Measurements from ENCODE around the gene CDKAL1.

Gene CDKAL1

GRCh38 chr6:20554326-20554725 is 20.1 kb downstream of the CDKAL1 start:
- DNase-seq (ENCODE audit: low read depth in 2 of 2, low spot score in 1 of 2), result no peak

GRCh38 chr6:20554817-20555216 is 20.6 kb downstream of the CDKAL1 start:
- no peak for DNase-seq (ENCODE audit: low read depth in 2 of 2, low spot score in 1 of 2)

GRCh38 chr6:20559924-20560551 is 25.8 kb downstream of the CDKAL1 start:
- no peak for DNase-seq (ENCODE audit: low read depth in 2 of 2, low spot score in 1 of 2)

GRCh38 chr6:20563377-20563776 is 29.1 kb downstream of the CDKAL1 start:
- no peak for DNase-seq (ENCODE audit: low read depth in 2 of 2, low spot score in 1 of 2)

GRCh38 chr6:20564269-20564668 is 30.0 kb downstream of the CDKAL1 start:
- no peak for DNase-seq (ENCODE audit: low read depth in 2 of 2, low spot score in 1 of 2)

- no peak for DNase-seq (ENCODE audit: low read depth in 2 of 2, low spot score in 1 of 2)
These were observed 30.5 kb downstream of the CDKAL1 start for GRCh38 chr6:20564777-20565176.

- DNase-seq (ENCODE audit: low read depth in 2 of 2, low spot score in 1 of 2), result no peak
These were observed 31.1 kb downstream of the CDKAL1 start for GRCh38 chr6:20565342-20565741.

- DNase-seq (ENCODE audit: low read depth in 2 of 2, low spot score in 1 of 2), result no peak
These were observed 31.9 kb downstream of the CDKAL1 start for GRCh38 chr6:20566109-20566508.

GRCh38 chr6:20569000-20569610 is 34.8 kb downstream of the CDKAL1 start:
- DNase-seq (ENCODE audit: low read depth in 2 of 2, low spot score in 1 of 2), result no peak

- no peak for DNase-seq (ENCODE audit: low read depth in 2 of 2, low spot score in 1 of 2)
These were observed 37.0 kb downstream of the CDKAL1 start for GRCh38 chr6:20571261-20571660.

- DNase-seq (ENCODE audit: low read depth in 2 of 2, low spot score in 1 of 2), result no peak
These were observed 38.0 kb downstream of the CDKAL1 start for GRCh38 chr6:20572288-20572687.

GRCh38 chr6:20572940-20573339 is 38.7 kb downstream of the CDKAL1 start:
- no peak for DNase-seq (ENCODE audit: low read depth in 2 of 2, low spot score in 1 of 2)

- DNase-seq (ENCODE audit: low read depth in 2 of 2, low spot score in 1 of 2), result no peak
These were observed 40.1 kb downstream of the CDKAL1 start for GRCh38 chr6:20574355-20574754.

- DNase-seq (ENCODE audit: low read depth in 2 of 2, low spot score in 1 of 2), result no peak
These were observed 40.9 kb downstream of the CDKAL1 start for GRCh38 chr6:20575125-20575524.

- DNase-seq (ENCODE audit: low read depth in 2 of 2, low spot score in 1 of 2), result no peak
These were observed 41.6 kb downstream of the CDKAL1 start for GRCh38 chr6:20575704-20576451.

- no peak for DNase-seq (ENCODE audit: low read depth in 2 of 2, low spot score in 1 of 2)
These were observed 43.0 kb downstream of the CDKAL1 start for GRCh38 chr6:20577173-20577688.

- DNase-seq (ENCODE audit: low read depth in 2 of 2, low spot score in 1 of 2), result no peak
These were observed 46.8 kb downstream of the CDKAL1 start for GRCh38 chr6:20581070-20581469.

GRCh38 chr6:20582586-20583443 is 48.6 kb downstream of the CDKAL1 start:
- no peak for DNase-seq (ENCODE audit: low read depth in 2 of 2, low spot score in 1 of 2)

GRCh38 chr6:20583444-20583800 is 49.2 kb downstream of the CDKAL1 start:
- no peak for DNase-seq (ENCODE audit: low read depth in 2 of 2, low spot score in 1 of 2)

- DNase-seq (ENCODE audit: low read depth in 2 of 2, low spot score in 1 of 2), result no peak
These were observed 50.0 kb downstream of the CDKAL1 start for GRCh38 chr6:20584100-20584731.

- DNase-seq (ENCODE audit: low read depth in 2 of 2, low spot score in 1 of 2), result no peak
These were observed 55.0 kb downstream of the CDKAL1 start for GRCh38 chr6:20589266-20589665.
